GM21825 (cell line): ENCODE results near the gene DIS3L2.

Experiments
- ATAC-seq: cut with Tn5 transposase; IDR thresholded peaks from one replicate; pipeline ENCODE4 v1.9.1; 2021; ENCODE audit warnings: mild to moderate bottlenecking, moderate library complexity; ENCODE audit not compliant: unreplicated experiment

The DIS3L2 gene

DNA sequence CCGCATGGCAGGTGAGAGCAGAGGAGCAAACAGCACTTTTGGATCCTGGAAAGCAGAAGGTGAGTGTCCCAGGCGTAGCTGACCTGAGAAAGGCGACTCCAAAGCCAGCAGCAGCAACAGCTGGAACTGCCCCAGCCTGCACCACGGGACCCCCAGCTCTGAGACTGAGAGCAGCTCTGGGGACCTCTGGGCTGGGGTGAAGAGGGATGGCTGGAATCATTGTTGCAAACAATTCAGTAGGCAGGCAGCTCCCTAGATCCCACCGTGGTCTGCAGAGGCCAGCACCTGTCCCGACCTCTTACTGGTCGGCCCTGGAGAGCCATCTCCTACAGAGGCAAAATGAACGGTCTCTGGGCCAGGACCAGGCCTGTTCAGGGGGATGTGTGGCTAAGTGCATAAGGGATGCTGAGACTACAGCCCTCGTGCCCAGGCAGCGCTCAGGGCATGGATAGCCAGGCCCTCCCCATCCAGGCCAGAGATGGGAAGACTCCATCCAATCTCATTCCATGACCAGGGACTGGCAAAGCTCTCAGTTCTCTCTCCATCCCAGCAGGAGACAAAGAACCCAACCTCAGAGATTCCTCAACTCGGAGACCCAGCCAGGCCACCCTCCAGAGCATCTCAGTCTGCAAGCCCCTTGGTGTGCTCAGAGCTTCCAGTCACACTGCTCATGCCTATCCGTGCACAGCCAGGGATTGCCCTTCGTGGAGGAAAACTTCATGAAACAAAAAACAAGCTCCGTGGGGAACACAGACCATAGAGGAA, 378.8 kb downstream of the DIS3L2 start:
- ATAC-seq: no peak

GRCh38 chr2:232341061-232341738, 379.7 kb downstream of the DIS3L2 start:
- no peak for ATAC-seq

DNA sequence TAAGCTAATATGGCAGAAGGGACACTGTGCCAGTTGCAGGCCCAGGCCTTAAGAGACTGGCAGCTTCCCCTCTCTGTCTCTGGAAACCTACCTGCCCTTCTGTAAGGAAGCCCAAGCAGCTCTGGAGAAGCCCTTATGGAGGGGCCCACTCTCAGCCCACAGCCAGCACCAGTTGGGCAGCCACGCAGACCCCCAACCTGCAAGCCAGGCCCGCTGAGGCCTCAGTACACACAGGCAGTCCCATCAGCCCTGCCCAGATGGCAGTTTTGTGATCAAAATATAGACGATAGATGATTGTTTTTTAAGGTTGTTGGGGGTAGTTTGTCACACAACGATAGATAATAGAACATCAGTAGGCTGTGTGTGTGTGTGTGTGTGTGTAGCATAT, 380.2 kb downstream of the DIS3L2 start:
- no peak for ATAC-seq

DNA sequence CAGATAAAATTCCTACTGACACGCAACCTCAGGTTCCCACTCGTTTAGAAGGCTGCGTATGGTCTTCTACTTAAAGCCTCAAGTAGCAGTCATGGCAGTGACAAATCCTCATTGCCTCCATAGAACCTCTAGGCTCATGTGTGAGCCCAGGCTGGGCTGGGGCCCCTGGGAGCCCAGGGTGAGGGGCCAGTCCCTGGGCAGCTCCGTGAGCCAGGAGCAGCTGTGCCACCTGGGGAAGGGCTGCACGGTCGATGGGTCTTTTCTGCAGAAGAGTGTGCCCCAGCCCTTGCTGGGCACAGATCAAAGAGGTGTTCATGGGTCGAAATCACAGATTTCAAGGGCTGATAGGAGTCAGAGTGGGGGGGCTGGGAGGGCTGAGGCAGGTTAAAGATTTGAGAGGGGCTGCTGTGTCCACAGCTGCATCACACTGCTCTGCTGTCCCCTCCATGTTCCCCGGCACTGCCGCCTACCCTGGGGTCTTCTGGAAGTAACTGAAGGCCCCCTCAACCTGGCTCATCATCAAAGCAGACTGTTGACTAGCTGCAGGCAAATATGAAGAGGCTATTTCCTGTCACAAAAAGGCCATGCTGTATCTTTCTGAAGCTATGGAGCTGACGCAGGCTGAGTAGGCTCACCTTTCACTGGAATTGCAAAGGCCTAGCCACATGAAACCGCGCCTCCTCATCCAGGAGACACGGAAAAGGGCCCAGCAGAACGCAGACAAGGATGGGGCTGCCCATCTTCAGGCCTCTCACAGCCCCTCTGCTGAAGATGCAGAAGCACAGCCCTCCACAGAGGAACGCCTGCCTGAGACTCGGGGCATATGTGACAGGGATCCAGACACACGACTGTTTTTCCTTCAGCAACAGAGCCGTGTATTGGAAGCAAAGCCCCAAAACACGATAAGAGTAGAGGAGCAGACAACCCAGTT, 381.4 kb downstream of the DIS3L2 start:
- no peak for ATAC-seq

DNA sequence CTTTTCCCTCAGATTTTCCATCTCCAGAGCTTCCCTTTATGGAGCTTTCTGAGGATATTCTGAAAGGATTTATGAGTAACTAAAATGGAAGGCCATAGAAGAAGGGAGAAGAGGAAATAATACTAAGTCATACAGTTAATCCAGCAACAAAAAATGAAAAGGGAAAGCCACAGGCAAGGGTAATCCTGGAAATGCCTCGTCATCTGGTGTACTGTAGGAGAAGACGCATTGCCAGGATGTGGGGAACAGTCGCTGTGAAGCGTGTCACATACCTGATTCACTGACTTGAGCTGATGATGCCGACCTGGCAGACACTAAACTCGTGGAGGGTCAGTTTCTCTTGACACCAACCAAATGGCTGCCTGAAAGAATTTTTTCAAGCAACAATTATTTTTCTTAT, 382.3 kb downstream of the DIS3L2 start:
- no peak for ATAC-seq

DNA sequence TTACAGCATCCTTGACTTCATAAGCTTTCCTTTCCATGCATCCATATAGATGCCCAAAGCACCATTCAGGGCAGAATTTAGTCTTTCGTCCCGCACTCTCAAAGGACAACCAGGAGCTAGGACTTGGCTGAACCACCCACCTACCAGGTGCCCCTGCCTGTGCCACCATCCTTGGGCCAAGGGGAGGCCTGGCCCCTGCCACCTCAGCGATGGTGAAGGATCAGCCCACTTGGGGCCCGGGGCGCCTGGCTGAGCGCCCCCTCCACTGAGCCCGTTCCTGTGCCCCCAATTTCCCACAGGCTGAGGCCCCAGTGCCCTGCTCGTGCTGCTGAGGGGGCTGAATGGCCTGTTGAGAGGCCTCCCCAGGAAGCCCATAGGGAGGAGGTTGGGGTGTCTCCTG, 383.7 kb downstream of the DIS3L2 start:
- ATAC-seq: no peak

DNA sequence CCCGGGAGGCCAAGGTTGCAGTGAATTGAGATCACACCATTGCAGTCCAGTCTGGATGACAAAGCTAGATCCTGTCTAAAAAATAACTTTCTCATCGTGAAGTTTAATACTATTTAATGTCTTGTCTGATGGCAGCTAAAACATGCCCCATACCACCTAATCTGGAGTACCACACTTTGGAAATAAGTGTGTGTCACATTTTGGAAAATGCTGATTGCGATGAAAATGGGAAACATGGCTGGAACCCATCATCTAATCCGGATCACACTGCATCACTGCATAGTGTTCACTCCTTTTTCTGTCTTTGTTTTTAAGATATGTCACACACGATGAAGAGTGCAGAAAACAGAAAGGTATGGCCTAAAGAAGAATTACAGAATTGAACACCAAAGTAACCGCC, 385.9 kb downstream of the DIS3L2 start:
- ATAC-seq: no peak

DNA sequence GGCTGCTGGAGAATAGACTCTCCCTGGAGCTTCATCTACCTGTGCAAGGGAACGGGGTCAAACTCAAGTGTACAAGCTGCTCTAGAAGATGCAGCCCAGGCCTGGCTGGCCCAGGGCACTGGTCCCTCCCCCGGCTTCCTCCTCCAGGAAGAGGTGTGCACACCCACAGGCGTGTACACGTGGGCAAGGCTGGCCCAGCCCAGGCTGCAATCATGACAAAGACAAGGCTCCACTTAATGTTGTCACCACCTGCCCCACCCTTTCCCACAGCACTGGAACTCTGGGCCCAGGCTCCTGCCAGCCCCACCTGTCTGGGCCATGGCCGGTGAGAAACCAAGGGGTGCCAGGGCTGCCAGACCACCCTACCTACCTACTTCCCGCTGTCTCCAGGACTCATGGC, 387.4 kb downstream of the DIS3L2 start:
- ATAC-seq: no peak

- no peak for ATAC-seq
Observed at GRCh38 chr2:232349546-232349945, 388.0 kb downstream of the DIS3L2 start.

GRCh38 chr2:232349946-232350635, 388.6 kb downstream of the DIS3L2 start:
- ATAC-seq: no peak

DNA sequence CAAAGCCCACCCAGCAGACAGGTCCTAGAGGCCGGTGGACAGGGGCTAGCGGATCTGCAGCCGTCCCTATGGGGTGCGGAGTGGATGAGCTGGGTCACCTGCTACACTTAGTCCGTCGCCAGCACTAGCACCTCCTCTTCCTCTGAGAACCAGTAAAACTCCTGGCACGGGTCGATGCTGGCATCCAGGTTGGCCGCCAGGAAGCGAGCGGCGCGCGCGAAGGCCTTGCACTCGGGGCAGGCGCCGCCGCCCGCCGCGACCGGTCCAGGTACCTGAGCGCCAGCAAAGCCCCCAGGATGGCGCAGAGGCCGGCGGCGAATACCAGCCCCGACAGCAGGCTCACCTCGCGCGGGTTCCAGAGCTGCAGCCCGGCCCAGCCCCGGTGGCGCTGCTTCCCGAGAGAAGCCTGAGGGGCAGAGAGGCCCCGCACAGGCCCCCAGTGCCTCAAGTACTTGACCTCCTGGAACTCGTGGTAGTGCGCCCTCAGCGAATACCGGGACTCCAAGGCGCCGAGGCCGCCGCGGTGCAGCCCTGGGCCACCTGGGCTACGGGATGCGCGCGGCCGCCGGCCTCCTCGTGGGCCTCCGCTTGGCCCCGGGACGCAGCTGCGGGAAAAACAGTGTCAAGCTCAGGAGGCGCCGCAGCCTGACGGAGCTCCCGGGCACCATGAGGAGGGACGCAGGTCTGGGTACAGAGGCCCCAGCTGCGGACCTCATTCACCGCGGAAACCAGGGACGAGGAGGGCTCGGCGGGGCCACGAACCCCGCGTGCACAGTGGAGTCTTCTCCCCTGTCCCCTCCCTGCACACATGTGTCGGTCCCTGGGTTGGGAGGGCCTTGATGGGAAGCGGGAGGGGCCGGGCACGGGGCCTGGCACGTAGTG, 389.5 kb downstream of the DIS3L2 start:
- ATAC-seq: no peak

- no peak for ATAC-seq
Observed at GRCh38 chr2:232351686-232352510, 390.4 kb downstream of the DIS3L2 start.

GRCh38 chr2:232352511-232353091, 391.1 kb downstream of the DIS3L2 start:
- ATAC-seq: no peak

GRCh38 chr2:232353096-232353495, 391.6 kb downstream of the DIS3L2 start:
- no peak for ATAC-seq

DNA sequence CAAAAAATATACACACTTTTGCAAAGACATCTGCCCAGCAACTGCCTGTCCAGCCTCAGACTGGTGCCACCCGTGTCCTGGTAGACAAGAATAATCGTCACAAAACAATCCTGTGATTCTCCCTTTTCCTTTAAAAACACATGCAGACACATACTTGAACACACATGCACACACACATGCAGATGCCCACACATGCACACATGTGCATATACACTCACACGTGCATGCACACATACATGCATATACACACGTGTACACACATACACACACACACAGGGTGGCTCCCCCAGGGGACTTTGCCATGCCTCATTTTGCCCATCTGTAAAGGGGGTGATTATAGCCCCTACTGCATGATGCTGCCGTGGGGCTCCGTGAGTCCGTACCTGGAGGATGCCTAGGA, 392.1 kb downstream of the DIS3L2 start:
- ATAC-seq: no peak

GRCh38 chr2:232354069-232354468, 392.6 kb downstream of the DIS3L2 start:
- ATAC-seq: no peak

- ATAC-seq: no peak
Observed at GRCh38 chr2:232361646-232362045, 400.1 kb downstream of the DIS3L2 start.

GRCh38 chr2:232362174-232362900, 400.8 kb downstream of the DIS3L2 start:
- ATAC-seq: no peak
